Measurements from ENCODE around the gene FBXO21.
"Not testable (repeated sequence)": the region's sequence is repeated elsewhere in the genome, so short reads cannot be mapped to it uniquely, and the experiment has no call there.

FBXO21 gene

GRCh38 chr12:117102800-117103181 is 87.5 kb downstream of the FBXO21 start:
- no peak for DNase-seq
- TF ChIP-seq GATA1 (IDR thresholded peaks at IDR 0.05; ENCODE audit: low read depth, low read length) (no peak), POLR2A (IDR thresholded peaks at IDR 0.05; ENCODE audit: low read length) (no peak)

GRCh38 chr12:117101953-117102799 is 88.1 kb downstream of the FBXO21 start:
- no peak for DNase-seq
- TF ChIP-seq GATA1 (IDR thresholded peaks at IDR 0.05; ENCODE audit: low read depth, low read length) (no peak), POLR2A (IDR thresholded peaks at IDR 0.05; ENCODE audit: low read length) (no peak)

GRCh38 chr12:117100851-117101673 is 89.2 kb downstream of the FBXO21 start:
- no peak for DNase-seq
- TF ChIP-seq POLR2A (IDR thresholded peaks at IDR 0.05; ENCODE audit: low read length): no peak
- no peak for TF ChIP-seq GATA1 (IDR thresholded peaks at IDR 0.05; ENCODE audit: low read depth, low read length)

- no peak for TF ChIP-seq POLR2A (IDR thresholded peaks at IDR 0.05; ENCODE audit: low read length)
- no peak for TF ChIP-seq GATA1 (IDR thresholded peaks at IDR 0.05; ENCODE audit: low read depth, low read length)
- DNase-seq: peak; percentile 51 to 56
Measured at GRCh38 chr12:117100251-117100650, 90.0 kb downstream of the FBXO21 start.

- TF ChIP-seq POLR2A (IDR thresholded peaks at IDR 0.05; ENCODE audit: low read length): no peak
- TF ChIP-seq GATA1 (IDR thresholded peaks at IDR 0.05; ENCODE audit: low read depth, low read length): no peak
- DNase-seq: peak; percentile 70 to 77
Measured at GRCh38 chr12:117098361-117099217, 91.7 kb downstream of the FBXO21 start.

GRCh38 chr12:117098024-117098360 is 92.3 kb downstream of the FBXO21 start:
- TF ChIP-seq POLR2A (IDR thresholded peaks at IDR 0.05; ENCODE audit: low read length) (no peak), GATA1 (IDR thresholded peaks at IDR 0.05; ENCODE audit: low read depth, low read length) (no peak)
- no peak for DNase-seq

GRCh38 chr12:117097159-117097558 is 93.1 kb downstream of the FBXO21 start:
- TF ChIP-seq GATA1 (IDR thresholded peaks at IDR 0.05; ENCODE audit: low read depth, low read length) (no peak), POLR2A (IDR thresholded peaks at IDR 0.05; ENCODE audit: low read length) (no peak)

GRCh38 chr12:117096501-117097042 is 93.7 kb downstream of the FBXO21 start:
- no peak for TF ChIP-seq GATA1 (IDR thresholded peaks at IDR 0.05; ENCODE audit: low read depth, low read length)
- DNase-seq: no peak

More at GRCh38 chr12:117097159-117097558, 93.1 kb downstream of the FBXO21 start:
- no peak for DNase-seq

- DNase-seq: not testable (repeated sequence)
Measured at GRCh38 chr12:117095191-117095590, 95.1 kb downstream of the FBXO21 start.

- DNase-seq: no peak
- TF ChIP-seq GATA1 (IDR thresholded peaks at IDR 0.05; ENCODE audit: low read depth, low read length) (no peak), POLR2A (IDR thresholded peaks at IDR 0.05; ENCODE audit: low read length) (no peak)
Measured at GRCh38 chr12:117093918-117094630, 96.2 kb downstream of the FBXO21 start.

- DNase-seq: no peak
- TF ChIP-seq GATA1 (IDR thresholded peaks at IDR 0.05; ENCODE audit: low read depth, low read length) (no peak), POLR2A (IDR thresholded peaks at IDR 0.05; ENCODE audit: low read length) (no peak)
Measured at GRCh38 chr12:117093431-117093830, 96.8 kb downstream of the FBXO21 start.

GRCh38 chr12:117092886-117093285 is 97.4 kb downstream of the FBXO21 start:
- TF ChIP-seq GATA1 (IDR thresholded peaks at IDR 0.05; ENCODE audit: low read depth, low read length) (no peak), POLR2A (IDR thresholded peaks at IDR 0.05; ENCODE audit: low read length) (no peak)
- DNase-seq: no peak

GRCh38 chr12:117092511-117092780 is 97.8 kb downstream of the FBXO21 start:
- TF ChIP-seq GATA1 (IDR thresholded peaks at IDR 0.05; ENCODE audit: low read depth, low read length) (no peak), POLR2A (IDR thresholded peaks at IDR 0.05; ENCODE audit: low read length) (no peak)
- no peak for DNase-seq
